Measurements from ENCODE around the gene DLG4. TPM values are rescaled to one million over a fixed set of nuclear protein-coding genes. Genes with fewer than 3 reads are reported as not detected.

DLG4 gene
- total RNA-seq, 1 donor from 2014 or later = 29.3 TPM

DNA sequence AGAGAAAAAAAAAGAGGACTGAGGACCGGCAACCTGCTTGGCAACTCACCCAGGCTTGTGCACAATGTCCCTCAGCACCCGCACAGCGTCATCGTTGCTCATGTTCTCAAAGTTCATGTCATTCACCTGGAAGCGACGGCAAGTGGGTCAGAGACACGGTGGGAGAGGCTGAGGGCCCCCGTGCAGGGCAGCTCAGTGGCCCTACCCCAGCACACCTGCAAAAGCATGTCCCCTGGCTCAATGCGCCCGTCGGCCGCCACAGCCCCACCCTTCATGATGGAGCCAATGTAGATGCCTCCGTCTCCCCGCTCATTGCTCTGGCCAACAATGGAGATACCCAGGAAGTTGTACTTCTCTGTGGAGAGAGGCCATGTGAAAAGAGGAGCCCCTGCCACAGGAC, 9.3 kb upstream of the DLG4 start:
- no peak for ATAC-seq
- Histone ChIP-seq H3K36me3 (peaks cover 67% of the 10 kb centered on the region), H3K4me3 (no peak overlapping the region), H3K9me3 (no peaks in the 10 kb centered on the region), H3K4me1 (peaks cover 21% of the 10 kb centered on the region), H3K27ac (no peak overlapping the region), H3K27me3 (ENCODE audit: low read depth) (no peaks in the 10 kb centered on the region)
- intact Hi-C loops (cut with DNase I) = no loop called here
- TF ChIP-seq, protein P1, sequence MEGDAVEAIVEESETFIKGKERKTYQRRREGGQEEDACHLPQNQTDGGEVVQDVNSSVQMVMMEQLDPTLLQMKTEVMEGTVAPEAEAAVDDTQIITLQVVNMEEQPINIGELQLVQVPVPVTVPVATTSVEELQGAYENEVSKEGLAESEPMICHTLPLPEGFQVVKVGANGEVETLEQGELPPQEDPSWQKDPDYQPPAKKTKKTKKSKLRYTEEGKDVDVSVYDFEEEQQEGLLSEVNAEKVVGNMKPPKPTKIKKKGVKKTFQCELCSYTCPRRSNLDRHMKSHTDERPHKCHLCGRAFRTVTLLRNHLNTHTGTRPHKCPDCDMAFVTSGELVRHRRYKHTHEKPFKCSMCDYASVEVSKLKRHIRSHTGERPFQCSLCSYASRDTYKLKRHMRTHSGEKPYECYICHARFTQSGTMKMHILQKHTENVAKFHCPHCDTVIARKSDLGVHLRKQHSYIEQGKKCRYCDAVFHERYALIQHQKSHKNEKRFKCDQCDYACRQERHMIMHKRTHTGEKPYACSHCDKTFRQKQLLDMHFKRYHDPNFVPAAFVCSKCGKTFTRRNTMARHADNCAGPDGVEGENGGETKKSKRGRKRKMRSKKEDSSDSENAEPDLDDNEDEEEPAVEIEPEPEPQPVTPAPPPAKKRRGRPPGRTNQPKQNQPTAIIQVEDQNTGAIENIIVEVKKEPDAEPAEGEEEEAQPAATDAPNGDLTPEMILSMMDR (IDR thresholded peaks at IDR 0.05) = no peak
- DNase-seq = no peak

DNA sequence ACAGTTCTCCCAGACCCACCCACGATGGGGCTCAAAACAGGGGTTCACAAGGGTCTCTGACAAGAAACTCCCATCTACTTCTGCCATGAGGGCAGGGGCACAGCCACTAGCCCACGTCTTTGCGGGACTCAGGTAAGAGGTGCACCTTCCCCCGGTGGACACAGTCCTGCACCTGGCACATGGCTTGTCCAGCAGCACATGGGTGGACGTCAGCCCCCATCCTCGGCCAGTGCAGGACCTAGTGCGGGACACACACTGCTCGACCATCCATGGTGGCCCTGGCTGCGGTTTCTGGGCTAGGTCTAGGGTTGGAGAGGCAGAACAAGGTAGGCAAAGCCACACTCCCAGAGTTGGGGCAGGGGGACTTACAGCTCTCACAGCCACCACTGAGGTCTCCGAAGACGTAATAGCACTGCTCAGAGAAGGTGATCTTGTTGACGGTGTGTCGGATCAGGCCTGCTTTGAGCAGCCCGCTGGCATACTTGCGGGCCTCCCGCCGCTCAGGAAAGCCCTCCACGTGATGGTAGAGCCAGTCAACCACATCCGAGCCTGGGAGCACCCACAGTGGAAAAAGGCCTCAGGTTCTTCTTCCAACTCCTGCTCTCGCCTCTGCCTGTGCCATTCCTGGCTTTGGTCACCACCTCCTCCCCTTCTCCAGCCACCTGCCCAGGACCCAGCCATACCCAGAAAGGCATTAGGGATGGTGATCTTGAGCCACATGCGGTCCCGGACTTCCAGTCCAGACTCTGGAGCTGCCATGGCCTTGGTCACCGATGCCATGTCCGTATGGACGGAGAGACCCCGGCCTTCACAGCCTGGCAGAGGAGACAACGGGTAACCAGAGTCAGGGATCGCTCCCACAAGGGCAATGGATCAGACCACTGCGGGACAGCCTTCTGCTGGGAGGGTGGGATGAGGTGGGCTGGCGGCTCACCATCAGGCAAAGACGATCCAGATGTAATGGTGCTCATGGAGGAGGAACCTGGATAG, 7.4 kb upstream of the DLG4 start:
- no peak overlapping the region for H3K4me3 ChIP-seq
- intact Hi-C loops (cut with DNase I) = no loop called here
- ATAC-seq = no peak
- TF ChIP-seq, protein P1 (IDR thresholded peaks at IDR 0.05) = no peak
- peaks cover 86% of the 10 kb centered on the region for H3K36me3 ChIP-seq
- no peaks in the 10 kb centered on the region for H3K9me3 ChIP-seq
- H3K27me3 ChIP-seq (ENCODE audit: low read depth) = no peaks in the 10 kb centered on the region
- DNase-seq = no peak
- H3K4me1 ChIP-seq = peaks cover 4% of the 10 kb centered on the region
- H3K27ac ChIP-seq = no peak overlapping the region

DNA sequence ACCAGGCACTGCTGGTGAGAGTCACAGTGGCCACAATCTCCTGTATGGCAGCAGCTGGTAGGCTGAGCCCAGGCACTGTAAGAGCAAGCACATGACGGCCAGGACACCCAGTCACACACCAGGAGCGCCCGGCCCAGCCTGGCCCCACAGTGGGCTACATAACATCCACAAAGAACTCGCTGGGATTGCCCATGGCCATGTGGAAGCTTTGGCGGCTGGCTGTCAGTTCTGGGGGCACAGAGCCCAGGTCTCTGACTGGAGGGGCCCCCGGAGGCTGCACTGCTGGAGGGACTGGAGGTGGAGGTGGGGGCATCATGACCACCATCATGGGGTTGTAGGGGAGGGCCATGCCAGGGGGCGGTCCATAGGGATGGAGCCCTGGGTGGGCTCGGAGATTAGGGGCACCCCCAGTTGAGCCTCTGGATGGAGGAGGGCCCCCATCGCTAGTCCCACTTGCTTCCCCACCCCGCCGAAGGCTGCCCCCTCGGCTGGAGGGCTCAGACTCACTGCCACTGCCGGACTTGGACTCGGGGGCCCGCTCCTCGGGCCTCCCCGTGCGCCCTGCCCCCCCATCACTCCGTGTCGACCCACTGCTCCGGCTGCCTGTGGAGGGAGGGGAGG, 6.2 kb upstream of the DLG4 start:
- no peaks in the 10 kb centered on the region for H3K9me3 ChIP-seq
- DNase-seq = no peak
- peaks cover 8% of the 10 kb centered on the region for H3K4me1 ChIP-seq
- peaks cover 94% of the 10 kb centered on the region for H3K36me3 ChIP-seq
- no peak overlapping the region for H3K27ac ChIP-seq
- intact Hi-C loops (cut with DNase I) = no loop called here
- no peaks in the 10 kb centered on the region for H3K27me3 ChIP-seq (ENCODE audit: low read depth)
- no peak overlapping the region for H3K4me3 ChIP-seq
- TF ChIP-seq, protein P1 (IDR thresholded peaks at IDR 0.05) = no peak
- no peak for ATAC-seq

DNA sequence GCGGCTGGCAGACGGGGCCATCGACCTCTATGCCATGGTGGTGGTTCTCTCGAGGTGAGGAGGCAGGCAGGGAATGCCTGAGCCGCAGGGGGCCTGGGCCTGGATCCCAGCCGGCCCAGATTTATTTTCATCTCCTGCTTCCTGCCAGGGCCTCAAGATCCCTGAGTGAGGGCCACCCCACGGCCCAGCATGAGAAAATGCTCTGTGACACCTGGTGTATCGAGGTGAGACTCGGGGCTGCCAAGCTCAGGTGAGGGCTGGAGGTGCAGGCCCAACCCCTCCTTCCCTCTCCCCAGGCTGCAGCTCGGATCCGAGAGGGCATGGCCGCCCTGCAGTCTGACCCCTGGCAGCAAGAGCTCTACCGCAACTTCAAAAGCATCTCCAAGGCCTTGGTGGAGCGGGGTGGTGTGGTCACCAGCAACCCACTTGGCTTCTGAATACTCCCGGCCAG, 5.0 kb upstream of the DLG4 start:
- DNase-seq = no peak
- Histone ChIP-seq H3K9me3 (no peaks in the 10 kb centered on the region), H3K27me3 (ENCODE audit: low read depth) (no peaks in the 10 kb centered on the region), H3K27ac (no peak overlapping the region), H3K36me3 (peaks cover 84% of the 10 kb centered on the region), H3K4me1 (peaks cover 14% of the 10 kb centered on the region), H3K4me3 (no peak overlapping the region)
- no peak for ATAC-seq
- intact Hi-C loops (cut with DNase I) = no loop called here
- TF ChIP-seq, protein P1 (IDR thresholded peaks at IDR 0.05) = no peak

DNA sequence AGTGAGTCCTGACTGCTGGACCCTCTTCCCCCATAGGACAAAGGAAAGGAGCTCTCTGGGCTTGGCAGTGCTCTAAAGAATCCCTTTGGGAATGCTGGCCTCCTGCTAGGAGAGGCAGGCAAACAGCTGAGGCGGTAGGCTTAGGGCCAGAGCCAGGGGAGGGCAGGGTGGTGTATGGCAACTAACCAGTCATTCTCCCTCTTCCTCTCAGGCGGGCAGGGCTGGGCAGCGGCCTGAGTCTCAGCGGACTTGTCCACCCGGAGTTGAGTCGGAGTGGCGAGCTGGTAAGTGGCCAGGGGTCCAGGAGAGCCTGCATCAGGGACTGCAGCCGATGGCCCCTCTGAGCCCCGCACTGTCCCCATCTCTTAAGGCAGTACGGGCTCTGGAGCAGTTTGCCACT, 4.5 kb upstream of the DLG4 start:
- ATAC-seq = no peak
- H3K4me1 ChIP-seq = peaks cover 19% of the 10 kb centered on the region
- no peak overlapping the region for H3K27ac ChIP-seq
- H3K36me3 ChIP-seq = peaks cover 79% of the 10 kb centered on the region
- TF ChIP-seq, protein P1 (IDR thresholded peaks at IDR 0.05) = no peak
- DNase-seq = no peak
- no peaks in the 10 kb centered on the region for H3K27me3 ChIP-seq (ENCODE audit: low read depth)
- no peaks in the 10 kb centered on the region for H3K9me3 ChIP-seq
- intact Hi-C loops (cut with DNase I) = no loop called here
- no peak overlapping the region for H3K4me3 ChIP-seq

Measured in lower lobe of right lung (tissue), 2 donors.